DOHH2 (cell line): Measurements from ENCODE around the gene ITCH.

Experiments used
- H3F3A ChIP-seq: fragments of 200-600 bp; sonication (generic), shearing (Covaris generic); 2 replicates; pipeline ENCODE4 v1.6.0; 2016; ENCODE audit warnings: antibody characterized with exemption, mild to moderate bottlenecking; ENCODE audit not compliant: control insufficient read depth, insufficient read depth
- H3K27ac ChIP-seq: fragments of 200-600 bp; sonication (generic); 2 replicates; pipeline ENCODE4 v1.5.1; 2014; ENCODE audit warnings: low read depth, mild to moderate bottlenecking, low read length, moderate library complexity
- H3K27me3 ChIP-seq: fragments of 200-600 bp; sonication (generic); 2 replicates; pipeline ENCODE4 v1.6.1; 2014; ENCODE audit warnings: mild to moderate bottlenecking, low read length, mixed read lengths; ENCODE audit not compliant: control insufficient read depth
- H3K36me3 ChIP-seq: fragments of 200-600 bp; sonication (generic); 2 replicates; pipeline ENCODE4 v1.6.1; 2014; ENCODE audit warnings: mild to moderate bottlenecking, low read length, moderate library complexity, mixed read lengths; ENCODE audit not compliant: control insufficient read depth
- H3K4me1 ChIP-seq: fragments of 200-600 bp; sonication (generic); 2 replicates; pipeline ENCODE4 v1.6.1; 2014; ENCODE audit warnings: mild to moderate bottlenecking, low read length, mixed read lengths; ENCODE audit not compliant: control insufficient read depth
- H3K4me2 ChIP-seq: fragments of 200-600 bp; sonication (generic); 2 replicates; pipeline ENCODE4 v1.6.0; 2014; ENCODE audit warnings: mild to moderate bottlenecking, low read length, moderate library complexity
- H3K4me3 ChIP-seq: fragments of 200-600 bp; sonication (generic); 2 replicates; pipeline ENCODE4 v1.5.1; 2014; ENCODE audit warnings: mild to moderate bottlenecking, low read length, mixed read lengths
- H3K79me2 ChIP-seq: fragments of 200-600 bp; sonication (generic); 2 replicates; pipeline ENCODE4 v1.6.1; 2014; ENCODE audit warnings: mild to moderate bottlenecking, low read length, mixed read lengths; ENCODE audit not compliant: control insufficient read depth
- H3K9me2 ChIP-seq: fragments of 200-600 bp; sonication (generic); replicated peaks from 2 replicates; pipeline ENCODE4 v1.6.1; 2014; ENCODE audit warnings: mild to moderate bottlenecking, low read length, mixed read lengths; ENCODE audit not compliant: control insufficient read depth
- H3K9me3 ChIP-seq: fragments of 200-600 bp; sonication (generic); 2 replicates; pipeline ENCODE4 v1.6.1; 2014; ENCODE audit warnings: antibody characterized with exemption, low read length, mixed read lengths; ENCODE audit not compliant: control insufficient read depth, insufficient read depth
- H4K20me1 ChIP-seq: fragments of 200-600 bp; sonication (generic); 2 replicates; pipeline ENCODE4 v1.6.0; 2014; ENCODE audit warnings: low read depth, mild to moderate bottlenecking, antibody characterized with exemption, low read length, moderate library complexity; ENCODE audit not compliant: control insufficient read depth, insufficient read depth
- EZH2phosphoT487 ChIP-seq: fragments of 200-600 bp; sonication (generic); IDR thresholded peaks from 2 replicates; pipeline ENCODE4 v1.6.1; 2017; ENCODE audit warnings: borderline replicate concordance, mild to moderate bottlenecking, antibody characterized with exemption, low read length, moderate library complexity, mixed read lengths
- TF ChIP-seq, protein P1 (sequence below): fragments of 200-600 bp; sonication (generic); IDR thresholded peaks from one replicate; pipeline ENCODE4 v1.5.1; 2014; ENCODE audit warnings: antibody characterized with exemption, mild to moderate bottlenecking, low read depth, low read length; ENCODE audit not compliant: poor library complexity, severe bottlenecking

ITCH gene

DNA sequence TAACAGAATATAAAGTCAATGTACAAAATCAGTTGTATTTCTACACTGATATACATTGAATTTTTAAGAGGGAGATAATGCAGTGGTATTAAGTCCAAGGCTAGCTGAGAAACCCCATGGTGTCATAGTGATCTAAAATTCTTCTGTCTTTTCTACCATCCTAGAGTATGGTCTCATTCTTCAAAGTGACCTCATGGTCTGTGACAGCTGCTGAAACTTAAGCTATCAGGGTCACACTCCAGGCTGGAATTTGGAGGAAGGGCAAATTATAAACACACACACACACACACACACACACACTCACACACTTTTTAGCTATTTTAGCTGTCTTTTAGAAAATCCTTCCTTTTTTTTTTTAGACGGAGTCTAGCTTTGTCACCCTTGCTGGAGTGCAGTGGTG lies 105.9 kb downstream of the ITCH start:
- Histone ChIP-seq H3K4me1 (no peaks in the 10 kb centered on the region), H3K36me3 (peaks cover 32% of the 10 kb centered on the region), H3F3A (peaks cover 8% of the 10 kb centered on the region)

GRCh38 chr20:34472246-34472925 lies 109.3 kb downstream of the ITCH start:
- H4K20me1 ChIP-seq: peaks cover 4% of the 10 kb centered on the region; the same call in 1 of the 2 replicates
- H3K36me3 ChIP-seq: peaks cover 30% of the 10 kb centered on the region
- H3K4me3 ChIP-seq: no peak overlapping the region
- H3K27me3 ChIP-seq: no peaks in the 10 kb centered on the region
- TF ChIP-seq, protein P1, sequence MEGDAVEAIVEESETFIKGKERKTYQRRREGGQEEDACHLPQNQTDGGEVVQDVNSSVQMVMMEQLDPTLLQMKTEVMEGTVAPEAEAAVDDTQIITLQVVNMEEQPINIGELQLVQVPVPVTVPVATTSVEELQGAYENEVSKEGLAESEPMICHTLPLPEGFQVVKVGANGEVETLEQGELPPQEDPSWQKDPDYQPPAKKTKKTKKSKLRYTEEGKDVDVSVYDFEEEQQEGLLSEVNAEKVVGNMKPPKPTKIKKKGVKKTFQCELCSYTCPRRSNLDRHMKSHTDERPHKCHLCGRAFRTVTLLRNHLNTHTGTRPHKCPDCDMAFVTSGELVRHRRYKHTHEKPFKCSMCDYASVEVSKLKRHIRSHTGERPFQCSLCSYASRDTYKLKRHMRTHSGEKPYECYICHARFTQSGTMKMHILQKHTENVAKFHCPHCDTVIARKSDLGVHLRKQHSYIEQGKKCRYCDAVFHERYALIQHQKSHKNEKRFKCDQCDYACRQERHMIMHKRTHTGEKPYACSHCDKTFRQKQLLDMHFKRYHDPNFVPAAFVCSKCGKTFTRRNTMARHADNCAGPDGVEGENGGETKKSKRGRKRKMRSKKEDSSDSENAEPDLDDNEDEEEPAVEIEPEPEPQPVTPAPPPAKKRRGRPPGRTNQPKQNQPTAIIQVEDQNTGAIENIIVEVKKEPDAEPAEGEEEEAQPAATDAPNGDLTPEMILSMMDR: no peak
- no peak for TF ChIP-seq EZH2phosphoT487
- peaks cover 8% of the 10 kb centered on the region for H3F3A ChIP-seq
- no peaks in the 10 kb centered on the region for H3K79me2 ChIP-seq
- no peak overlapping the region for H3K4me2 ChIP-seq
- H3K27ac ChIP-seq: no peak overlapping the region
- H3K9me3 ChIP-seq: no peaks in the 10 kb centered on the region
- no peaks in the 10 kb centered on the region for H3K9me2 ChIP-seq
- peaks cover 3% of the 10 kb centered on the region; the same call in 1 of the 2 replicates for H3K4me1 ChIP-seq

More for the DNA sequence above, 105.9 kb downstream of the ITCH start:
- Histone ChIP-seq H3K4me3 (no peak overlapping the region), H4K20me1 (peaks cover 4% of the 10 kb centered on the region; the same call in 1 of the 2 replicates), H3K27ac (no peak overlapping the region), H3K9me3 (no peaks in the 10 kb centered on the region), H3K9me2 (no peaks in the 10 kb centered on the region), H3K79me2 (no peaks in the 10 kb centered on the region), H3K27me3 (no peaks in the 10 kb centered on the region), H3K4me2 (no peak overlapping the region)
- TF ChIP-seq, protein P1: no peak
- no peak for TF ChIP-seq EZH2phosphoT487

GRCh38 chr20:34473262-34473883 lies 110.3 kb downstream of the ITCH start:
- no peaks in the 10 kb centered on the region for H3K9me3 ChIP-seq
- peaks cover 8% of the 10 kb centered on the region for H3F3A ChIP-seq
- no peak overlapping the region for H3K27ac ChIP-seq
- no peaks in the 10 kb centered on the region for H3K9me2 ChIP-seq
- H3K4me3 ChIP-seq: no peak overlapping the region
- H3K36me3 ChIP-seq: peaks cover 38% of the 10 kb centered on the region
- no peaks in the 10 kb centered on the region for H3K27me3 ChIP-seq
- peaks cover 4% of the 10 kb centered on the region; the same call in 1 of the 2 replicates for H4K20me1 ChIP-seq
- no peak overlapping the region for H3K4me2 ChIP-seq
- no peaks in the 10 kb centered on the region for H3K79me2 ChIP-seq
- H3K4me1 ChIP-seq: peaks cover 3% of the 10 kb centered on the region; the same call in 1 of the 2 replicates
- TF ChIP-seq, protein P1: peak; percentile 66
- TF ChIP-seq EZH2phosphoT487: no peak
